Effector memory CD8-positive, alpha-beta T cell (primary cell): ENCODE data around the gene CMTM2.
"Not testable (repeated sequence)": the region's sequence is repeated elsewhere in the genome, so short reads cannot be mapped to it uniquely, and the experiment has no call there.

Experiments
- ATAC-seq: fragments of 150-1000 bp; cut with Tn5 transposase; replicated peaks from 2 replicates; pipeline ENCODE4 v1.10.0; 2021; ENCODE audit warnings: mild to moderate bottlenecking, moderate library complexity
- DNase-seq, 3 experiments: peaks; one replicate each; pipeline ENCODE4 v3.0.0; 2021
- H3K27ac Mint-ChIP-seq, 2 donors: one replicate each; pipeline ENCODE4 v1.8.0; 2022; ENCODE audit warnings: mild to moderate bottlenecking in 2 of 2, mixed read lengths in 2 of 2, moderate library complexity in 2 of 2
- H3K27me3 Mint-ChIP-seq, 2 donors: one replicate each; pipeline ENCODE4 v1.8.0; 2022; ENCODE audit warnings: mixed read lengths in 2 of 2
- H3K36me3 Mint-ChIP-seq: one replicate; pipeline ENCODE4 v1.8.0; 2022; ENCODE audit warnings: mild to moderate bottlenecking, moderate library complexity, mixed read lengths; ENCODE audit not compliant: insufficient read depth
- H3K4me1 Mint-ChIP-seq, 2 donors: one replicate each; pipeline ENCODE4 v1.8.0; 2022; ENCODE audit warnings: low read depth in 2 of 2, mixed read lengths in 2 of 2
- H3K4me3 Mint-ChIP-seq, 2 donors: one replicate each; pipeline ENCODE4 v1.8.0; 2022; ENCODE audit warnings: mild to moderate bottlenecking in 2 of 2, mixed read lengths in 2 of 2, moderate library complexity in 2 of 2
- H3K9me3 Mint-ChIP-seq, 2 donors: one replicate each; pipeline ENCODE4 v1.8.0; 2022; ENCODE audit warnings: mixed read lengths in 2 of 2

Gene CMTM2

GRCh38 chr16:66627611-66628378 is 48.5 kb downstream of the CMTM2 start:
- not testable (repeated sequence) for DNase-seq, H3K27me3 Mint-ChIP-seq, H3K36me3 Mint-ChIP-seq, H3K9me3 Mint-ChIP-seq, H3K4me1 Mint-ChIP-seq, H3K4me3 Mint-ChIP-seq, ATAC-seq, H3K27ac Mint-ChIP-seq

- ATAC-seq (no peak), DNase-seq (no peak)
- Mint-ChIP-seq H3K27ac (no peak overlapping the region), H3K36me3 (no peaks in the 10 kb centered on the region), H3K27me3 (no peaks in the 10 kb centered on the region), H3K4me3 (no peak overlapping the region), H3K4me1 (no peaks in the 10 kb centered on the region), H3K9me3 (no peaks in the 10 kb centered on the region)
Measured at GRCh38 chr16:66629856-66630255, 50.6 kb downstream of the CMTM2 start.

GRCh38 chr16:66630561-66631260 is 51.4 kb downstream of the CMTM2 start:
- H3K4me1 Mint-ChIP-seq, H3K27me3 Mint-ChIP-seq, H3K4me3 Mint-ChIP-seq, H3K36me3 Mint-ChIP-seq, H3K27ac Mint-ChIP-seq, ATAC-seq, H3K9me3 Mint-ChIP-seq, DNase-seq: not testable (repeated sequence)

- ATAC-seq, H3K27ac Mint-ChIP-seq, H3K4me1 Mint-ChIP-seq, H3K27me3 Mint-ChIP-seq, DNase-seq, H3K9me3 Mint-ChIP-seq, H3K4me3 Mint-ChIP-seq, H3K36me3 Mint-ChIP-seq: not testable (repeated sequence)
Measured at GRCh38 chr16:66631558-66631957, 52.3 kb downstream of the CMTM2 start.

- Mint-ChIP-seq H3K27me3 (peaks cover 7 to 12% of the 10 kb centered on the region in 2 donors), H3K4me3 (no peak overlapping the region), H3K27ac (no peak overlapping the region), H3K4me1 (no peaks in the 10 kb centered on the region), H3K36me3 (no peaks in the 10 kb centered on the region), H3K9me3 (no peaks in the 10 kb centered on the region)
- no peak for DNase-seq
- ATAC-seq, result no peak
Measured at GRCh38 chr16:66634527-66635196, 55.4 kb downstream of the CMTM2 start.

GRCh38 chr16:66635406-66635805 is 56.1 kb downstream of the CMTM2 start:
- Mint-ChIP-seq H3K4me3 (no peak overlapping the region), H3K27ac (no peak overlapping the region), H3K27me3 (peaks cover 7 to 12% of the 10 kb centered on the region in 2 donors), H3K36me3 (no peaks in the 10 kb centered on the region), H3K4me1 (no peaks in the 10 kb centered on the region), H3K9me3 (no peaks in the 10 kb centered on the region)
- ATAC-seq, result no peak
- DNase-seq, result no peak

GRCh38 chr16:66636199-66636598 is 56.9 kb downstream of the CMTM2 start:
- no peak overlapping the region for H3K27ac Mint-ChIP-seq
- no peaks in the 10 kb centered on the region for H3K36me3 Mint-ChIP-seq
- no peak for DNase-seq
- peaks cover 7 to 12% of the 10 kb centered on the region in 2 donors for H3K27me3 Mint-ChIP-seq
- no peaks in the 10 kb centered on the region for H3K9me3 Mint-ChIP-seq
- no peaks in the 10 kb centered on the region for H3K4me1 Mint-ChIP-seq
- no peak for ATAC-seq
- H3K4me3 Mint-ChIP-seq, result no peak overlapping the region

- H3K9me3 Mint-ChIP-seq, result no peaks in the 10 kb centered on the region
- no peaks in the 10 kb centered on the region for H3K36me3 Mint-ChIP-seq
- H3K4me3 Mint-ChIP-seq, result no peak overlapping the region
- no peak for ATAC-seq
- peaks cover 7 to 12% of the 10 kb centered on the region in 2 donors for H3K27me3 Mint-ChIP-seq
- H3K4me1 Mint-ChIP-seq, result no peaks in the 10 kb centered on the region
- no peak for DNase-seq
- H3K27ac Mint-ChIP-seq, result no peak overlapping the region
Measured at GRCh38 chr16:66637806-66638205, 58.5 kb downstream of the CMTM2 start.
